Psoas muscle (tissue), 8 donors: Measurements from ENCODE around the gene ADAM23. TPM values are rescaled to one million over a fixed set of nuclear protein-coding genes. Genes with fewer than 3 reads are reported as not detected.

Experiments
- ATAC-seq, 4 donors: fragments of 200-7000 bp; cut with Tn5 transposase; one replicate each; pipeline ENCODE4 v1.9.1; 2020; ENCODE audit warnings: moderate library complexity in 3 of 4, mild to moderate bottlenecking in 2 of 4
- DNase-seq, 2 donors: peaks; one replicate each; pipeline ENCODE4 v3.0.0-alpha.2; 2020
- H3K27ac ChIP-seq: fragments of 200-600 bp; one replicate; pipeline ENCODE4 v1.8.0; 2022
- H3K27me3 ChIP-seq, 3 donors: fragments of 200-600 bp in 1 of 3; one replicate each; pipeline versions ENCODE4 v1.6.1 to v1.8.0; 2013 to 2022; ENCODE audit warnings: low read length in 2 of 3, mild to moderate bottlenecking in 2 of 3, moderate library complexity in 1 of 3; ENCODE audit not compliant: insufficient read depth in 3 of 3
- H3K36me3 ChIP-seq, 2 donors: fragments of 200-600 bp in 1 of 2; one replicate each; pipeline versions ENCODE4 v1.6.1 to v1.8.0; 2013 to 2022; ENCODE audit warnings: low read depth in 1 of 2, mild to moderate bottlenecking in 1 of 2, moderate library complexity in 1 of 2; ENCODE audit not compliant: insufficient read depth in 1 of 2
- H3K4me1 ChIP-seq: fragments of 200-600 bp; one replicate; pipeline ENCODE4 v1.8.0; 2022
- H3K4me3 ChIP-seq: fragments of 200-600 bp; one replicate; pipeline ENCODE4 v1.8.0; 2022; ENCODE audit warnings: mild to moderate bottlenecking
- H3K9me3 ChIP-seq: fragments of 200-600 bp; one replicate; pipeline ENCODE4 v1.8.0; 2022
- CTCF ChIP-seq: fragments of 200-600 bp; IDR thresholded peaks from one replicate; pipeline ENCODE4 v1.8.0; 2022; ENCODE audit warnings: antibody characterized with exemption
- WGBS, 3 donors: extraction: QIAGEN DNeasy Blood & Tissue Kit; methylation state at CpG; one replicate each; pipeline versions ENCODE4 v1.1.6 to v1.1.7; 2013; 5-methylcytosine and 5-hydroxymethylcytosine counted together
- intact Hi-C, 2 donors: fragments of 100-400 bp; cut with DNase I; formaldehyde crosslinking; loops; one replicate each; pipeline versions ENCODE4 v1.11.0 to v1.14.2; 2022
- polyA plus RNA-seq, 3 donors: library from polyadenylated mRNA; stranded (reverse); fragments of 200-250 nt; gene quantifications; one replicate each; pipeline ENCODE4 v1.2.3, GENCODE V29; 2013
- total RNA-seq, 4 donors: library from RNA; stranded (reverse); fragmentation: NEBNext Ultra II Directional in 2 of 4; extraction: Animal tissue kit (Norgen Biotek cat#: 25700) in 2 of 4; gene quantifications; one replicate each; pipeline versions ENCODE4 v1.2.1 to v1.2.4, GENCODE V29; 2021 to 2023
- donor health status: healthy with polysubstance abuse.
- donor health status: DM: no; HTN: no; CAD: no; lungs with moderate emphysema.
- donor health status: Bipolar disorder and iron deficiency.
- donor health status: healthy.
- donor health status: DM: yes; HTN: yes; CAD: no.
- donor health status: DM: no; HTN: no; CAD: no.
- donor health status: DM: no; HTN: no; CAD: no.
- donor health status: DM: yes; HTN: yes; CAD: no.

The ADAM23 gene
- total and polyA plus RNA-seq, 7 donors: 0.42 to 9.2 (median 6.0) TPM

- Histone ChIP-seq H3K4me3 (no peak within 1 kb of the TSS), H3K27ac (no peak within 1 kb of the TSS), H3K9me3 (no peaks in the 10 kb centered on the region), H3K36me3 (no peaks in the 10 kb centered on the region), H3K27me3 (peaks cover 0 to 37% (median 14%) of the 10 kb centered on the region in 3 donors), H3K4me1 (no peaks in the 10 kb centered on the region)
- ATAC-seq: no peak
- WGBS, 3 donors: 3 to 4% (median 3%) methylated on average over 56 of the region's 56 CpGs
- intact Hi-C loops: no loop called here
- TF ChIP-seq CTCF: no peak
- peak in 1 of 2 donors; percentile 12 for DNase-seq
Measured at GRCh38 chr2:206642075-206643025, 199.0 kb downstream of the ADAM23 start, which contains the start of gene FAM237A. FAM237A (plus strand) TSS chr2:206642487; CDS start chr2:206644237, 1,750 bp downstream.

GRCh38 chr2:206647985-206648384, 204.7 kb downstream of the ADAM23 start:
- Histone ChIP-seq H3K4me3 (no peak overlapping the region), H3K27me3 (peaks cover 0 to 6% (median 0%) of the 10 kb centered on the region in 3 donors), H3K4me1 (no peaks in the 10 kb centered on the region), H3K36me3 (no peaks in the 10 kb centered on the region), H3K9me3 (no peaks in the 10 kb centered on the region), H3K27ac (no peak overlapping the region)
- 58 to 67% (median 66%) methylated on average over 1 of the region's 1 CpG for WGBS, 3 donors
- ATAC-seq (no peak), DNase-seq (no peak)
- intact Hi-C loops: no loop called here
- no peak for TF ChIP-seq CTCF

DNA sequence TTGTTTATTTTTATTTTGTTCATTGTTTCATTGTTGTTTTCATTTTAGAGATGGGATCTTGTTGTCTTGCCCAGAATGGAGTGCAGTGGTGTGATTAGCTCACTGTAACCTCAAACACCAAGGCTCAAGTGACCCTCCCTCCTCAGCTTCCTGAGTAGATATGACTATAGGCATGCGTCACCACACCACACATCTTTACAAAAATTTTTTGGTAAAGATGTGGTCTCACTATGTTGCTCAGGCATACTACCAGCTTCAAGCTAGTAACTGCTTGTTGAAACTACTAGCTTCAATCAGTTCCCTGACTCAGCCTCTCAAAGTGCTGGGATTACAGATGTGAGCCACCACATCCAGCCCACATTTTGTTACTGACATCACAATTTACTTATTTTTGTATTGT, 213.8 kb downstream of the ADAM23 start:
- 87 to 95% (median 93%) methylated on average over 1 of the region's 1 CpG for WGBS, 3 donors

DNA sequence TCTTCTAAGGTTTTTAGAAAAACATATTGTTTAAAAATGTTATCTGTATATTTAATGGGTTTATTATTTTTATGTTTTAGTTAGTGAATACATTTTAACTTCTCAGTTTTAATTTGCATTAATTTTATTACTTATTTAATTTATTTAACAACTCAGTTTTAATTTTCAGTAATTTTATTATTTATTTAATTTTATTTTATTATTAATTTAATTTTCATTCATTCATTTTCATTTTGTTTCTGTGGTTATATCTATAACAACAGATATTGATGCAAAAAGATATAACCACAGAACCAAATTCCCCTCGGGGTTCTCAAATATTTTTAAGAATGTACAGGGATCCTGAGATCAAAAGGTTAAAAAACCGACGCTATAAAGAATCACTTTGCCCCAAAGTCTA, 221.9 kb downstream of the ADAM23 start:
- intact Hi-C loops: no loop called here
- no peak for TF ChIP-seq CTCF
- Histone ChIP-seq H3K27me3 (peaks cover 0 to 12% (median 2%) of the 10 kb centered on the region in 3 donors), H3K27ac (no peak overlapping the region), H3K9me3 (no peaks in the 10 kb centered on the region), H3K4me3 (no peak overlapping the region), H3K4me1 (no peaks in the 10 kb centered on the region), H3K36me3 (no peaks in the 10 kb centered on the region)
- DNase-seq (no peak), ATAC-seq (no peak)
- 60 to 65% (median 63%) methylated on average over 3 of the region's 3 CpGs for whole genome bisulfite sequencing, 3 donors

More for the DNA sequence above, 213.8 kb downstream of the ADAM23 start:
- H3K9me3 ChIP-seq: peaks cover 4% of the 10 kb centered on the region
- DNase-seq: no peak
- no peaks in the 10 kb centered on the region for H3K4me1 ChIP-seq
- no peak for ATAC-seq
- H3K4me3 ChIP-seq: no peak overlapping the region
- H3K36me3 ChIP-seq: no peaks in the 10 kb centered on the region
- intact Hi-C loops: no loop called here
- TF ChIP-seq CTCF: no peak
- H3K27me3 ChIP-seq: no peaks in the 10 kb centered on the region
- no peak overlapping the region for H3K27ac ChIP-seq

Other genes with a start within 250 kb of the ADAM23 start
- gene ZDBF2, start 168.9 kb upstream of the ADAM23 start, total RNA-seq: 10 to 100 TPM in 3 of 4 donors, 1 to 10 TPM in 1; 7.1 to 20.8 (median 15.3) TPM
- gene ZDBF2, start 168.9 kb upstream of the ADAM23 start, polyA plus RNA-seq: 1 to 10 TPM; 1.4 to 4.6 (median 1.4) TPM
- not detected for gene FAM237A, start 199.0 kb downstream of the ADAM23 start, total RNA-seq
- gene FAM237A, start 199.0 kb downstream of the ADAM23 start, polyA plus RNA-seq: not detected